RPMI8226 (cell line): ENCODE results near the gene OSBPL5.

Experiments used
- DNase-seq: peaks from one replicate; pipeline ENCODE4 v3.0.0-alpha.2; 2015

OSBPL5 gene

DNA sequence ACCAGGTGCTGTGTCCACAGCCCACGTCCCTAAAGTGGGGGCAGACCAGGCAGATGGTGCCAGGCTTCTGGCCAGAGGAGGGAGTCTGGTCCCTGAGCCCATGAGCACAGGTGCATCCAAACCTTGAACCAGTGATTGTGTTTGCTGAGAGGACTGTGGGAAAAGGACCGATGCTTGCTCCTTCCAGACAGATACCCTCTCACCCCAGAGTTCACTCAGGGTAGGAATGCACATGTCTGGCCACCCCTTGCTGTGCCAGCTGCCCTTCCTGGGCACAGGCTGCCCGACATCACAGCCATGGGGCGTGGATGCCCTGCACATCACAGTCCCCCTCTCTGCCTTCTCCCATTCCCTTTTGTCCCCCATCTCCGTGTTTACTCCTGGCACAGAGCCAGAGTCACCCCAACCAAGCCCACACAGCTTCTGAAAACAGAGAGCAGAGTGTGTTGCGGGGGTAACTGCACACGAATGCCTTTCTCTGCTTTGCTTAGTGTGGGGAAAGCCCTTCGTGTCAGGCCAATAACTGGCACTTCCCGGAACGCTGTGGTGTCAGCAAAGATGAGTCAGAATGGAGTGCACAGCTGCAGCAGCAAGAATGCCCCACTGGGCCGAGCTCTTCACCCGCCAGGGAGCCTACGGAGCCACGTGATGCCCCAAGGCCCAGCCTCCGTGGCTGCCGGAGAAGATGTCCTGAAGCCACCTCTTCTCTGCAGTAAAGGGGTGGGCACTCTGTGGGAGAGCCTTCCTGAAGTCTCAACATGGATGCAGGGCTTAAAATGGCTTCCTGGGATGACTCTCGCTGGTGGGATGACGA is 115.5 kb downstream of the OSBPL5 start:
- DNase-seq, result peak; percentile 92

DNA sequence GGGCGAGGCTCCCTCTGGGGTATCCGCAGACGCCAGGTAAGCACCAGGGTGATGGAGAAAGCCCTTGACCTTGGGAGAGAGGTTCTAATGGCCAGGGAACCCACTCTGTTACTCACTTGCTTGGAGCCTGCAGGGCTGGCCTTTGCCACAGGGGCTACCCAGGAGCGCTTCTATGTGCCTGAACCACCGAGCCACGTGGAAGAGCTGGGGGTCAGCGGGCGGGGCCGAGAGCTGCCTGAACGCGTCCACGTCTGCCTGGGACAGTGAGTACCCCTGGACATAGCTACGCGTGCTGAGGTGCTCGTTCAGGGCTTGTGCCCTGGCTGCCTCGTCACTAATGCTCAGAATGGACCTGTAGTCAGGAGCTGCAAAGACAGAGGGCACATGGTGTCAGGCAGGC is 117.5 kb downstream of the OSBPL5 start:
- no peak for DNase-seq

DNA sequence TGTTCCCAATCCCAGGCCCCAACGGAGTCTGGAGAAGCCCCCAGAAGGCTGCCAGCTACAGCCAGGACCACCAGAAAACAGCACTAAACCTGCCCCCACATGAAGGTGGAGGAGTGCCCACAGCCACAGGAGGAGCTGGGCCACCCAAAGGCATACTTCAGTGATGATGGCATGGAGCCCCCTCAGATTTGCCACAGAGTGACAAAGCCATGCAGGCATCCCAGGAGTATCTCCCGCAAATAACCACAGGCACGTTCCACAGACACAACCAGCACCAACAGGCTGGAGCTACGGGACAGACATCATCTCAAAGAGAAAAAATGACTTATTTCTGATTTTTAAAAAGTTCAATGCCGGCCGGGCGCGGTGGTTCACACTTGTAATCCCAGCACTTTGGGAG is 118.5 kb downstream of the OSBPL5 start:
- DNase-seq, result no peak

DNA sequence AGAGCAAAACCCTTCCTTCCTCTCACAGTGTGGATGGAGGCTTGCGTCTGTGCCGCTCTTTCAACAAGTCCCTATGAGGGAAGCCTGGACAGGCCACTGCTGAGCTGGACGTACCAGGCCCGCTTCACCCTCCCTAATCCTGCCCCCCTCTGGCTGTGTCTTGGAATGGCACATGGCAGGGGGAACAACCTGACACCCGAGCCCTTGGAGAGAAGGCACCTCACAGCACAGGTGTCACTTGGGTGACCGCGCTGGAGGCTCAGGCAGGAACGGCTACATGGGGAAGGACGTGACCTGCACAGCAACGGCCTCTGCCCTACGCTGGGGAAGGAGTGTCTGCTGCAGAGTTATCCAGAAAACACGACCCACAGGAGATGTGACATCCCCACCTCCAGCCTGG is 118.9 kb downstream of the OSBPL5 start:
- no peak for DNase-seq

DNA sequence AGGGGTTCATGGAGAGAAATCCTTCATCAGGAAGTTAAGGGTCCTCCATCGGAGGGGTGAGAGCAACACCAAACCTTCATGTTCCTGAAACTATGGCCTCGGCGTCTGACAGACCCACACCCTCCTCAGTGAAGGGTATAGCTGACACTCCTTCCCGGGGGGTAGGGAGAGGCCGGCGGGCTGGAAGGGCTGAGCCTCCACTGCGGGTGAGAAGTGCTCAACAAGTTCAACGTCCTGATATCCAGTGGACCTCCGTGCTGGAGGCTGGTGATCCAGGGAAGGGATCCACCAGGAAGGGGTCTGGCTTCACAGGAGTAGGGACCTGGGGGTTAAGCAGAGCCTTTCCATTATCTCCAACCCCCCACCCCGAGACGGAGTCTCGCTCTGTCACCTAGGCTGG is 120.2 kb downstream of the OSBPL5 start:
- no peak for DNase-seq

DNA sequence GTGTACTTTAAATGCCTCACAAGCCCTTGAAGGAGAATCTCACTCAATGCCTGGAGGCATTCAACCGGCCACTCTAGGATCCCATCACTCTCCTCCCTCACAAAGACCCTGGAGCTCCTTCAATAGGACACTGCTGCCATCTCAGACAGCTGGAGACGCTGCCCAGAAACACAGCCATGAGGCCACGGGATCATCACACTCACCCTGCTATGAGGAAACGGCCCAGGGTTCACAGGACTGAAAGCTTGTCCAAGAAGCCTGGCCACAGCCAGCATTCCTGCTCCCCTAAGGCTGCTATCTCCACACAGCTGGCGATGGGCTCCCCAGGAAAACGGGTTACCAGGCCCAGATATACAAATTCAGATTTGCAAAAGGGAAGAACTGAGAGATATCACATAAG is 121.1 kb downstream of the OSBPL5 start:
- no peak for DNase-seq

DNA sequence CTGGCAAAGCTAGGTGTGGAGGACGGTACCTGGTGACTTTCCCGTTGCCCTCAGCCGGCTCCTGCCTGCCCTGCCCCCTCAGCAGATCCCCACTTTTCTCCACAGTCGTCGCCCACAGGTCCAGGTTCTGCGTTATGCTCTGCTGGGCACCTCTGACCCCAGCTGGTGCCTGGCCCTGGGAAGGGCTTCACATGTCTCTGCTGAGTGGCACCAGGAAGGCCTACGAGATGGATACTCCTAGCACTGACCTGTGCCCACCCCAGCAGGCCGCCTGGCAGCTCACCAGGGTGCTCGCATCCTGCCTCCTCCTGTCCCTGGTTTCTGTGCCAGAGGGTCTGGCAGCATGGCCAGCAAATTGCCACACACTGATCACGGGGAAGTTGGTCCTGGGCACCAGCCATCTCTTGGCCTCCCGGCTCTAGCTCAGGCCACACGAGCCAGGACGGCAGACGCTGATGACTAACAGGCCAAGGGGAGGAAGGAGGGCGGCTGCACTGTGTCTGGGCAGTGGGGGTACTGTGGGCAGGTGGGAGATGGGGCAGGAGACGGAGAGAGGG is 121.7 kb downstream of the OSBPL5 start:
- no peak for DNase-seq

DNA sequence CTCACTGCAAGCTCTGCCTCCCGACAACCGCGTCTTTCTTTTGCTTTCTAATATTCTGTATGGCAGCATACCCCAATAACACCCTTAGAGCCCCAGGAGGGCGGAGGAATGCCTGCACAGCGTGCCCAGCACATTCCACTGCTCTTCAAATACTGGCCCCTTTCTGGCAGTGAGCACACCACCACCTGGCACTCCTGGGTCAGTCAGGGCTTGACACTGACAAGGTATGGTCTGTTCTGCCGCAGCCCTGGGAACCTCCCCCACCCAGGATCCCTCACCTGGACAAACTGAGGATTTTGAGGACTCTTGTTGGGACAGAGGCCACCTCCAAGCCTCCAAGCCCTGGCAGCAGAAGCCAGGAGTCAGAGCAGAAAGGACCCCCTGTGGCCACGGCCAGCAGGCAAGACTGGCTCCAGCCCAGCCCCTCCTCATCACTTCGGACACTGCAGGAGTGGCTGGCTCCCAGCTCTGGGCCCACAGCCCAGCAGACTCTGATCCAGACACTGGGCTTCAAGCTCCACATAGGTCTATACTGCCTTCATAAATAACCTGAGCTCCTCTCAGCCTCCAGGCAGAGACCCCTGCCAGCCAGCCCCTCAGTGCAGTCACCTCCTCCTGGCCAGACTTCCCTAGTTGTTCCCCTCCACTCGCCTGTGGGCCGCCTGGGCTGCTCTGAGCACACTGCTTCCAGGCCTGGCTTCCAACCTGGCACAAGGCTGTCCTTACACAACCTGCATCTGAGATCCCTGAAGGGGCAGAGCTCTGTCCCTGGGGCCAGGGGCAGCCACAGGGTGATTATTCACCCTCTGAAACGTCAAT is 122.4 kb downstream of the OSBPL5 start:
- no peak for DNase-seq

DNA sequence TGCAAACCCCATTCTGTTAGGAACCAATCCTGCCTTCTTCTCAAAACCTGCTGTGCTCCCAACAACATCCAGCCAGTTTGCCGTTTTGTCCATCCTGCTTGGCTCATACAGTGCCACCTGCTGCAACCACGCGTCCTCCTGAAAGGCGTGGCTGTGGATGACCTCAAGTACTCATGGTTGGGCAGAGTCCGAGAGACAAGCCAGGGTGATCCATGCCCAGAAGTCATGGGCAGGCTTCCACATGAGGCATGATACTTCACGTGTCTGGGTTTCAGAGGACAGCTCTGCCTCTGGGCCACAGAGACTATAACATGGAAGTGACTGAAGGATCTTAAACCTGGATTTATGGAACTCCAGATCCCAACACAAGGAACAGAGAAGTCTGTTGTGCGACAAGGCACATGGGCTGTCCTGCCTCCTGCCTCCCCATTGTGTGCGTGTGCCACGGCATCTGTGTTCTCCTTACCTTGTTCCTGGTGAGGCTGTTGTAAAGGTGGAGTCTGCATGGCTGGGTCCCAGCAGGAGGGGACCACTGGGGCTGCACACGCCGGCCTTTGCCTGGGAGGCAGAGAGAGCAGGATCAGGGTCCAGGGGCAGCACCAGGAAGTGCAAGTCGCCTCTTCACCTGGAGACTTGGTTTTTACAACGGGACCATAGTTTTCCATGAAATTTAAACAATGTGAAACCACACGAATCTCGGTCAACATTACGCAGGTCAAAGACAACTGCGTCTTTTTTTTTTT is 123.2 kb downstream of the OSBPL5 start:
- DNase-seq, result no peak

DNA sequence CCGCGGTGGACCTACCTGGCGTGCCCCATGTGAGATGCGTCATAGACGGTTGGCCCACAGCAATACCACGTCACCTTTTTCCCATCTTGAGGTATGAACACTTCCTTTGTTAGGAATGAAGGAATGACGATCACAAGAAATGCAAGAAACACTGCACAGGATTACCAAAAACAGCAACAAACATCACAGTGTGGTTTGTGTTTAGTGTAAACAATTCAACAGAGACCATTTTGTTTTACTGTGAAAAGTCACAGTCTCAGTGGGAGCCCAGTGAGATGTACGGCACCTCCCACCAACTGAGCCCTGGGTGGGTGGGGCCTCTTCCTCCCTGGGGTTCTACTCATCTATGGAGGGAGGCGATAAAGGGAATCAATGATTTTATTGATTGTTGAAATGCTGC is 124.2 kb downstream of the OSBPL5 start:
- no peak for DNase-seq

DNA sequence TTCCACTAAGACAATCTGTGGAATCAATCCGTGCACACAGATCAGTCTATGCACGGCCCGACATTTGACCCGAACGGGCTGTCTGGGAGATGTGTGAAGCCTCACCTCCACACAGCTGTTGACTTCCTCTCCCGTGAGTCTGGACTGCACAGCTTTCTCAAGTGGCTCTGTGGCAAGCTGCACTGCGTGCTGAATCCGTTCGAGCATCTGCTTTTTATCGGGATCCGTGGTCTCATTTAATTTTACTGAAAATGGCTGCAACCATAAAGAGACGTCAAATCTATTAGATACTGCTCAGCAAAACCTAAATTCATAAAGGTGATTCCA is 127.2 kb downstream of the OSBPL5 start:
- no peak for DNase-seq
